ENCODE measurements around the gene PDPN.

PDPN gene

GRCh38 chr1:13619909-13620308 lies 36.3 kb downstream of the PDPN start:
- no peak for DNase-seq

- no peak for DNase-seq
These were observed 37.2 kb downstream of the PDPN start for GRCh38 chr1:13620825-13621224.

DNA sequence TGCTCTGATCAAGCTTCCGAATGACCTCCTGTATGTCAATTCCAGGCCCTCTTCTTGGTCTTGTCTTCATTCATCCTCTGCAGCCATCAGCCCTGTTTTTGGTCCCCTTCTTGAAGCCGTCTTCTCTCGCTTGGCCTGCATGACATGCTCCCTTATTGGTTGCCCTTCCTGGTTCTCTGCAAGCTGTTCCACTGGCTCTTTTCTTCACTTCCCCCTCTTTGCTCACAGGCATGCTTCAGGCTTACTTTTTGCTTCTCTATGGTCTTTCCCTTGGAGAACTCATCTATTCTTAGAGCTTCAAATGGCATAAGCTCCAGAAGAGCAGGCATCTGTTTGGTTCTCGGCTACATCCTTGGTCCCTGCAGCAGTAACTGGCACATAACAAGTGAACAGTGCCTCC lies 38.8 kb downstream of the PDPN start:
- DNase-seq, result no peak

GRCh38 chr1:13623021-13623637 lies 39.5 kb downstream of the PDPN start:
- DNase-seq, result no peak

DNA sequence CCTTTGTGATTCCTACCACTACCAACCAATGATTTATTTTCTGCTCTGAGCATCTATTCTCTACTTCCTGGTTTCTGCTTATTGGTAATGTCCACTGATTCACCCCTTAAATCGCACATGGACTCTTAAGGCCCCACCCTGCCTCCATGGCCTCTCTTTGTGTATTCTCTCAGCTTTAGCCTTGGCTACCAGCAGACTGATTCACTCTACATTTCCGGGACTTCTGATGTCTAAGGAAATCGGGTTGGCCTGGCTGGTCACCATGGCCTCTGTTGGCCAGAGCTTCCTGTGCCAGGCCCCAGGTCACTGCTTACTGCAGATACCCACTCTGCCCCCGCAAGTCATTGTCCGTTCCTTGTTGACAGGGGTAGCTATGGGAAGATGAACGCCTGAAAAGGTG lies 40.9 kb downstream of the PDPN start:
- no peak for DNase-seq

- DNase-seq, result no peak
These were observed 43.5 kb downstream of the PDPN start for GRCh38 chr1:13627127-13627526.

DNA sequence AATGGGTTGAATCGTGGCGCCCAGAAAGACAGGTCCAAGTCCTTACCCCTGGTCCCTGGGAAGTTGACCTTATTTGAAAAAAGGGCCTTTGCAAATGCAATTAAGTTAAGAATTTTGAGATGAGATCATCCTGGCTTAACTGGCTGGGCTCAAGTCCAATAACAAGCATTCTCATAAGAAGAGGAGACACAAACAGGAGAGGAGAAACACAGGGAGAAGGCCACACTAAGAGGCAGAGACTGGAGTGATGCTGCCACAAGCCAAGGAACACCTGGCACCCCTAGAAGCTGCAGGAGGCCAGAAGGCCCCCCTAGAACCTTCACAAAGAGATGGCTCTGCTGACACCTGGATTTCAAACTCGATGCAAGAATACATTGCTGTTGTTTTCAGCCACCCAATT lies 44.6 kb downstream of the PDPN start:
- no peak for DNase-seq

GRCh38 chr1:13628711-13629110 lies 45.1 kb downstream of the PDPN start:
- no peak for DNase-seq

- DNase-seq, result no peak
These were observed 58.8 kb downstream of the PDPN start for GRCh38 chr1:13642306-13643004.

GRCh38 chr1:13643017-13643416 lies 59.4 kb downstream of the PDPN start:
- no peak for DNase-seq

DNA sequence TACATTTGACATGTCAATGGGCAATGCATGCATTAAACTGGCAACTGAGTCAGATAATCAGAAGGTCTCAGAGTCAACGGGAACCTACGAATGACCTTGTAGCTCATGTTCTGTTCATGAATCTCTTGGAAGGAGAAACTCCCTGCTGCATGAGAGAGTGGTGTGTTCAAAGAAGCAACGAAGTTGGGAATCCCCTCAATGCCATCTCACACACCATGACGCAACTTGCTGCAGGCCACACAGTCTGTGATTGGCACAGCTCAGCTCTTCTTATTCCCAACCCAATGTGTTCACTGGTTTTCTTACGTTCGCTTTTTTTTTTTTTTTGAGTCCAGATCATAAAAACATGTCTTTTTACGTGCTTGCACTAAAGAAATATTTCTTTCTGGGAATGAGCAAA lies 62.9 kb downstream of the PDPN start:
- no peak for DNase-seq

DNA sequence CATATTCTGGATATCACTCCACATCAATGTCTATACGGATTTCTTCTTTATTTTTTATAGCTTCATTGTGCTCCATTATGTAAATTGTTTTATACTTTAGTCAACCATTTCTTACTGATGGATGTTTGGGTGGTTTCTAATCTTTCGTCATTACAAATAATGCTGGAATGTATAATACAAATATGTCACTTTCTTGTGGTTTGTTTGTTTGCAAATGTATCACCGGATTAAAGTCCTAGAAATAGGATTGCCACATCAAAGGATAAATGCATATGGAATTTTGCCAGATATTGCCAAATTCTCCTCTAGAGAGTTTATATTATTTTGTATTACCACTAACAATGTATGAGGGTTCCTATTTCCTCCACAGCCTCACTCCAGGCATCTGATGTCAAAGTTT lies 67.6 kb downstream of the PDPN start:
- DNase-seq, result no peak

DNA sequence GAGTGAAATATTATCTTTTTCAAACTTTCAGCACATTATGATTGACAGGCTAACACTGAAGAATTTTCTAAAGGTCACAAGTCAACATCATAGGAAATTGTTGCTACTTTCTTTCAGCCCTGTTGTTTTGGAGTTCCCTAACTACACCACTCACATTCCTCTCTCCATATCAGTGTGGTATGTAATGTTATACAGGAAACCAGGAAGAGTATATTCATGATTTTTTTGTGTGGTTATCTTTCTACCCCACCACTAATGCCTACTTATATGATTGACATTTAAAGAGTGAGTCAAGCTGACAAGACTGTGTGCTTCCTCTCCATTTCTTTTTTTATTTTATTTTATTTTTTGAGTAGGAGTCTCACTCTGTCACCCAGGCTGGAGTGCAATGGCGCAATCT lies 68.6 kb downstream of the PDPN start:
- DNase-seq, result no peak

GRCh38 chr1:13661539-13661938 lies 77.9 kb downstream of the PDPN start:
- DNase-seq, result no peak

- DNase-seq, result no peak
These were observed 78.9 kb downstream of the PDPN start for GRCh38 chr1:13662493-13662892.

DNA sequence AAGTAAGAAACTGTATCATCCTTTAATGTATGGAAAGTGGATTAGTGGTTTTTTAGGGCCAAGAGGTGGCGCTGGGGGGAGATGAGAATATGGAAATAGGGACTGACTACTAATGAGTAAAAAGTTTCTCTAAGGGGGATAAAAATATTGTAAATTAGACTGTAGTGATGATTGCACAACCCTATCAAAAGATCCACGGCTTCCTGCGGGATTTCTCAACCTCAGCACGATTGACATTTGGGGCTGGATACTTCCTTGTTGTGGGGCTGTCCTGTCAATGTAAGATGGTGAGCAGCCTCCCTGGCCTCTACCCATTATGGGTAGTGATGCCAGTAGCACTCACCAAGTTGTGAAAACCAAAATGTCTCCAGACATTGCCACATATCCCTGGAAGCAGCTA lies 80.3 kb downstream of the PDPN start:
- no peak for DNase-seq

GRCh38 chr1:13664451-13664850 lies 80.8 kb downstream of the PDPN start:
- no peak for DNase-seq

DNA sequence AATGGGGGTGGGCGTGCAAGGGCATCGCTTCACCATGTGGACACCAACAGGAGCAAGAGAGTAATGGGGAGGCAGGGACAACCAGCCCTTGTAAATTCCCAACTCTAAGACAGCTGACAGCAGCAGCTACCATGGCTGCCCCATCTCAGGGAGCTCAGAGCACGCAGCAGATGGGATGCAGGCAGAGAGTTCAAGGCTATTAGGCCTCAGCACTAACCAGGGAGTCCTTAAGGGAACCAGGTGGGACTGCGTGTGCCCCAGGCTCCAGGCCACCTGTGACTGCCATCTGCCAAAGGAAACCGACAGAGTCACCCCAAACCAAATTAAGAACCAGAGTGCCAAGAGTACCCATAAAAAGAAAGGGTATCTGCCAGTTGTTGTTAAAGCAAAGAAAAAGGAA lies 82.7 kb downstream of the PDPN start:
- no peak for DNase-seq

Data from central memory CD4-positive, alpha-beta T cell (primary cell).